OCI-LY3 (cell line): ENCODE data around the gene SH3RF3.
"Not testable (repeated sequence)": the region's sequence is repeated elsewhere in the genome, so short reads cannot be mapped to it uniquely, and the experiment has no call there.

Source experiments
- H2AFZ ChIP-seq: fragments of 200-600, 300-600 bp; shearing (Covaris generic); 2 replicates; pipeline ENCODE4 v1.6.0; 2014; ENCODE audit warnings: antibody characterized with exemption, low read depth, low read length
- H3K27ac ChIP-seq: fragments of 200-600, 300-600 bp; sonication (generic); 2 replicates; pipeline ENCODE4 v1.5.1; 2014; ENCODE audit warnings: mild to moderate bottlenecking, low read length, moderate library complexity, mixed read lengths
- H3K27me3 ChIP-seq: fragments of 200-600, 300-600 bp; sonication (generic); 2 replicates; pipeline ENCODE4 v1.6.1; 2014; ENCODE audit warnings: low read depth, low read length, mixed read lengths
- H3K36me3 ChIP-seq: fragments of 200-600, 300-600 bp; sonication (generic); replicated peaks from 2 replicates; pipeline ENCODE3; 2014; ENCODE audit warnings: low read depth, low read length, mixed read lengths
- H3K4me1 ChIP-seq: fragments of 300-600, 200-600 bp; sonication (generic); 2 replicates; pipeline ENCODE4 v1.6.1; 2014; ENCODE audit warnings: low read length, mixed read lengths
- H3K4me2 ChIP-seq: fragments of 200-600, 300-600 bp; sonication (generic); 2 replicates; pipeline ENCODE4 v1.6.1; 2014; ENCODE audit warnings: low read length, mixed read lengths
- H3K4me3 ChIP-seq: fragments of 300-600, 200-600 bp; sonication (generic); 2 replicates; pipeline ENCODE4 v1.5.1; 2014; ENCODE audit warnings: antibody characterized with exemption, mild to moderate bottlenecking, low read length, moderate library complexity
- H3K79me2 ChIP-seq: fragments of 300-600, 200-600 bp; shearing (Covaris generic); 2 replicates; pipeline ENCODE4 v1.6.1; 2014; ENCODE audit warnings: mild to moderate bottlenecking, low read length, mixed read lengths
- H3K9ac ChIP-seq: fragments of 300-600, 200-600 bp; shearing (Covaris generic); 2 replicates; pipeline ENCODE4 v1.6.0; 2014; ENCODE audit warnings: mild to moderate bottlenecking, low read length, moderate library complexity
- H3K9me3 ChIP-seq: fragments of 200-600, 300-600 bp; shearing (Covaris generic); 2 replicates; pipeline ENCODE4 v1.6.1; 2014; ENCODE audit warnings: low read length, mixed read lengths; ENCODE audit not compliant: insufficient read depth
- H4K20me1 ChIP-seq: fragments of 200-600, 300-600 bp; sonication (generic); 2 replicates; pipeline ENCODE4 v1.6.1; 2016; ENCODE audit warnings: low read length, mixed read lengths; ENCODE audit not compliant: insufficient read depth
- EZH2phosphoT487 ChIP-seq: fragments of 200-600 bp; shearing (Covaris generic); IDR thresholded peaks from 2 replicates; pipeline ENCODE4 v1.6.1; 2018; ENCODE audit warnings: antibody characterized with exemption, mixed run types, low read depth
- TF ChIP-seq, protein P1 (sequence below): fragments of 200-600, 300-600 bp; sonication (generic); IDR thresholded peaks from 2 replicates; pipeline ENCODE4 v1.5.1; 2014; ENCODE audit warnings: antibody characterized with exemption, low read length, low read depth

Gene SH3RF3

DNA sequence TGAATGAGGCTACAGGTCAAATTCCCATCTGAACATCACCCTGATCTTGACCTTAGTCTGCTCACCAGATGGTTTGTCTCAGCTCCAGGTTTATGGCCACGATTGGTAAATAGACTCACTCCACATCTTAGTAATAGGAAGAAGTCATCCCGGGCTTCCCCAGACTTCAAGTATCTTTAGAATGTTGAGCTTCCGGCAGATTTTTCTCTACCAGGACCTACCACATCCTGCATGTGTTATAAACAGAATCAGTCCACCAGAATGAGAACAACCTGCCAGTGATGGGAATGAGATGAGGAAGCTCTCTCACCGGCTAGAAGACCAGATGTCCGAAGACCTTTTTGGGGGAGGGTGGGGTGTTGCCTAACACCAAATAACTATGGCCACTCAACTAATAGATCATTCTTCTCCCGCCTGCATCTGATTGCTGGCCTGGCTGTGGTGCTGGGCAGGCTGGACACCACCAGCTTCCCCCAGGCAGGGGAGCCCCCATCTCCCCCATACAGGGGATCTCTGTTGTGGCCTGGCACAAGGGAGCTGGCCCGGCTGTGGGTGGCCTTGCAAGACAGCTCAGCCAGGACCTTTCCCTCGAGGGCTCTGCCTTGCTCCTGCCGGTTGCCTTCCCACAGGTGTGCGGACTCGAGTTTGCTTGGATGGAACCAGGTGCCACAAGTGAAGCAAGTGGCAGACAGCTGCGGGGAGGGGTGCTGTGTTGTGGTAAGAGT lies 88.5 kb downstream of the SH3RF3 start:
- Histone ChIP-seq H3K4me1 (no peaks in the 10 kb centered on the region), H3K27ac (no peak overlapping the region), H3K9ac (no peak overlapping the region)

DNA sequence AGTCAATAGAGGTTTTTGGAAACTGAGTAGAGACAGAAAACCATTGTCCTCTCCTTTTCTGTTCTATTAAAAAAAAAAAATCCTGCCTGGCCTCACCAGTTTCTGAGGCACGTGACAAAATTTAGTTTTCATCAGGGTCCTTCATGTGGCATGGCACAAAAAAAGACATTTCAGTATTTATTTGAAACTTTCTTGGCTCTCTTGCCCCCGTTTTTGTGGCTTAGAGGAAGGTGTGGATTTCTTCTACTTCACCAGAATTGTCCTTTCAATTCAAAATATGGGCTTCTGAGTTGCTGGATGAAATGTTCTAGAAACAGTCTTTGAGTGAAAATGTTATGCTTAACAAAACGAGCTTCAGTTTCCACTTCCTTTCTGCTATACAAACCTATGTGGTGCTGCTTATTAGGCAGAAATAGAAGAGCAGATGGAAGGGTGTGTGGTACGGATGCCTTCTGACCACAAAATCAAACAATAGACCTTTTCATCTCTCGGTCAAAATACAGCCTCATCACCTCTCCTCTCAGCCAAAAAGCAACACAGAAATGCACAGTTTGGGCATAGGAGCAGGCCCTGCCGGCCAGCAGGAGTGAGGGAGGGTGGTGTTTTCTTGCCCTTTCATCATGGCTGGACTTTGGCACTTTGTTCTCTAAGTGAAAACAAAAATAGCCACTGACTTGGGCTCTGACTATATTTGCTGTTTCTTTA lies 89.2 kb downstream of the SH3RF3 start:
- Histone ChIP-seq H3K9ac (no peak overlapping the region), H2AFZ (no peak overlapping the region), H3K36me3 (no peaks in the 10 kb centered on the region)

More for the DNA sequence above, 88.5 kb downstream of the SH3RF3 start:
- Histone ChIP-seq H3K4me3 (no peak overlapping the region), H2AFZ (no peak overlapping the region), H4K20me1 (no peaks in the 10 kb centered on the region), H3K79me2 (no peaks in the 10 kb centered on the region), H3K36me3 (no peaks in the 10 kb centered on the region), H3K9me3 (no peaks in the 10 kb centered on the region), H3K4me2 (no peak overlapping the region), H3K27me3 (peaks cover 36% of the 10 kb centered on the region)
- TF ChIP-seq, protein P1, sequence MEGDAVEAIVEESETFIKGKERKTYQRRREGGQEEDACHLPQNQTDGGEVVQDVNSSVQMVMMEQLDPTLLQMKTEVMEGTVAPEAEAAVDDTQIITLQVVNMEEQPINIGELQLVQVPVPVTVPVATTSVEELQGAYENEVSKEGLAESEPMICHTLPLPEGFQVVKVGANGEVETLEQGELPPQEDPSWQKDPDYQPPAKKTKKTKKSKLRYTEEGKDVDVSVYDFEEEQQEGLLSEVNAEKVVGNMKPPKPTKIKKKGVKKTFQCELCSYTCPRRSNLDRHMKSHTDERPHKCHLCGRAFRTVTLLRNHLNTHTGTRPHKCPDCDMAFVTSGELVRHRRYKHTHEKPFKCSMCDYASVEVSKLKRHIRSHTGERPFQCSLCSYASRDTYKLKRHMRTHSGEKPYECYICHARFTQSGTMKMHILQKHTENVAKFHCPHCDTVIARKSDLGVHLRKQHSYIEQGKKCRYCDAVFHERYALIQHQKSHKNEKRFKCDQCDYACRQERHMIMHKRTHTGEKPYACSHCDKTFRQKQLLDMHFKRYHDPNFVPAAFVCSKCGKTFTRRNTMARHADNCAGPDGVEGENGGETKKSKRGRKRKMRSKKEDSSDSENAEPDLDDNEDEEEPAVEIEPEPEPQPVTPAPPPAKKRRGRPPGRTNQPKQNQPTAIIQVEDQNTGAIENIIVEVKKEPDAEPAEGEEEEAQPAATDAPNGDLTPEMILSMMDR, result no peak
- TF ChIP-seq EZH2phosphoT487, result no peak

GRCh38 chr2:109218792-109219126 lies 89.8 kb downstream of the SH3RF3 start:
- Histone ChIP-seq H3K27me3 (peaks cover 26% of the 10 kb centered on the region), H4K20me1 (no peaks in the 10 kb centered on the region), H3K36me3 (no peaks in the 10 kb centered on the region), H3K27ac (no peak overlapping the region), H3K9me3 (no peaks in the 10 kb centered on the region), H2AFZ (no peak overlapping the region), H3K4me1 (no peaks in the 10 kb centered on the region), H3K4me2 (no peak overlapping the region), H3K9ac (no peak overlapping the region), H3K79me2 (no peaks in the 10 kb centered on the region), H3K4me3 (no peak overlapping the region)
- TF ChIP-seq, protein P1, result no peak
- no peak for TF ChIP-seq EZH2phosphoT487

More for the DNA sequence above, 89.2 kb downstream of the SH3RF3 start:
- TF ChIP-seq, protein P1, result no peak
- TF ChIP-seq EZH2phosphoT487, result no peak
- H3K9me3 ChIP-seq, result no peaks in the 10 kb centered on the region
- H4K20me1 ChIP-seq, result no peaks in the 10 kb centered on the region
- no peak overlapping the region for H3K4me3 ChIP-seq
- H3K27ac ChIP-seq, result no peak overlapping the region
- H3K4me2 ChIP-seq, result no peak overlapping the region
- no peaks in the 10 kb centered on the region for H3K79me2 ChIP-seq
- no peaks in the 10 kb centered on the region for H3K4me1 ChIP-seq
- peaks cover 31% of the 10 kb centered on the region for H3K27me3 ChIP-seq

DNA sequence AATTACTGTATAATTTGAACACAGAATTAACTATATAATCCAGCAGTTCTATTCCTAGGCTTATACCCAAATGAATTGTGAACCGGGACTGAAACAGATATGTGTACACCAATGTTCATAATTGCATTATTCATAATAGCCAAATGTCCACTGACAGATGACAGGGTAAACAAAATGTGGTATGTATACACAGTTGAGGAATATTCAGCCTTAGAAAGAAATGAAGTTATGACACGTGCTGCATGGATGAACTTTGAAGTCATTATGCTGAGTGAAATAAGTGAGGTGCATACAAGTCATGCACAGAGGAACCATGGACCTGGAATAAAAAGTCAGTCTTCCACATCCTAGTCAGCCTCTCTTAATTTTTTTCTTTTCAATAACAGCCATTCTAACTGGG lies 91.9 kb downstream of the SH3RF3 start:
- Histone ChIP-seq H3K27ac (no peak overlapping the region), H3K4me3 (no peak overlapping the region), H3K27me3 (peaks cover 23% of the 10 kb centered on the region), H3K4me2 (no peak overlapping the region), H3K9ac (no peak overlapping the region), H3K4me1 (no peaks in the 10 kb centered on the region), H3K9me3 (no peaks in the 10 kb centered on the region), H2AFZ (no peak overlapping the region), H3K79me2 (no peaks in the 10 kb centered on the region), H3K36me3 (no peaks in the 10 kb centered on the region), H4K20me1 (no peaks in the 10 kb centered on the region)
- no peak for TF ChIP-seq EZH2phosphoT487
- TF ChIP-seq, protein P1, result no peak

- H2AFZ ChIP-seq, H3K27ac ChIP-seq, H3K79me2 ChIP-seq, H3K4me2 ChIP-seq, H3K4me1 ChIP-seq, H3K9ac ChIP-seq, H3K36me3 ChIP-seq, H3K9me3 ChIP-seq, H4K20me1 ChIP-seq, H3K4me3 ChIP-seq: not testable (repeated sequence)
- peaks cover 23% of the 10 kb centered on the region for H3K27me3 ChIP-seq
These were observed 92.3 kb downstream of the SH3RF3 start for GRCh38 chr2:109221316-109221715.
